Esophagus squamous epithelium (tissue), 5 donors: ENCODE data around the gene METRN. TPM values are rescaled to one million over a fixed set of nuclear protein-coding genes. Genes with fewer than 3 reads are reported as not detected.

Source experiments
- DNase-seq: peaks from one replicate; lab custom pipeline; 2025; lab: John Stamatoyannopoulos, UW
- H3K27ac ChIP-seq, 4 donors: fragments of 200-600 bp; sonication (generic); one replicate each; pipeline ENCODE4 v1.5.1; 2016 to 2019; ENCODE audit warnings: mild to moderate bottlenecking in 1 of 4
- H3K27me3 ChIP-seq, 4 donors: fragments of 200-600 bp; sonication (generic); 1 replicate in 3 of 4; 2 replicates in 1 of 4; pipeline versions ENCODE4 v1.5.1 to v1.6.0; 2017 to 2021; ENCODE audit warnings: antibody characterized with exemption in 1 of 4
- H3K36me3 ChIP-seq, 3 donors: fragments of 200-600 bp; sonication (generic); one replicate each; pipeline ENCODE4 v1.5.1; 2016 to 2019
- H3K4me1 ChIP-seq, 3 donors: fragments of 200-600 bp; sonication (generic); one replicate each; pipeline ENCODE4 v1.5.1; 2017 to 2019
- H3K4me3 ChIP-seq, 4 donors: fragments of 200-600 bp; sonication (generic); 1 replicate in 3 of 4; 2 replicates in 1 of 4; pipeline ENCODE4 v1.5.1; 2016 to 2019; ENCODE audit warnings: mild to moderate bottlenecking in 2 of 4, moderate library complexity in 1 of 4
- H3K9me3 ChIP-seq, 3 donors: fragments of 200-600 bp; sonication (generic); one replicate each; pipeline ENCODE4 v1.5.1; 2016 to 2019
- CTCF ChIP-seq, 6 experiments: fragments of 450-650 bp in 4 of 6; fragments of 200-600 bp in 2 of 6; sonication (generic) in 2 of 6; IDR thresholded peaks; one replicate each; pipeline ENCODE4 v1.5.1; 2016 to 2019; ENCODE audit warnings: antibody characterized with exemption in 6 of 6, mild to moderate bottlenecking in 4 of 6, moderate library complexity in 4 of 6
- POLR2A ChIP-seq, 4 donors: fragments of 450-650 bp; IDR thresholded peaks; one replicate each; pipeline ENCODE4 v1.6.1; 2017; ENCODE audit warnings: antibody characterized with exemption in 4 of 4, mild to moderate bottlenecking in 4 of 4, moderate library complexity in 3 of 4
- WGBS, 2 donors: methylation state at CpG; one replicate each; pipeline ENCODE4 v1.1.5; 2018; 5-methylcytosine and 5-hydroxymethylcytosine counted together
- intact Hi-C: fragments of 100-400 bp; cut with DNase I; formaldehyde crosslinking; loops from one replicate; pipeline ENCODE4 v1.15.0; 2022
- total RNA-seq, 4 donors: library from RNA; depleted of rRNA; stranded (reverse); fragments of >200 nt; gene quantifications; one replicate each; pipeline ENCODE4 v1.1.0, GENCODE V29; 2016
- donor health status: DM: yes; HTN: yes; CAD: no.

The METRN gene
- total RNA-seq, 4 donors from 2014 or later: 4.2 to 12.7 (median 8.8) TPM

DNA sequence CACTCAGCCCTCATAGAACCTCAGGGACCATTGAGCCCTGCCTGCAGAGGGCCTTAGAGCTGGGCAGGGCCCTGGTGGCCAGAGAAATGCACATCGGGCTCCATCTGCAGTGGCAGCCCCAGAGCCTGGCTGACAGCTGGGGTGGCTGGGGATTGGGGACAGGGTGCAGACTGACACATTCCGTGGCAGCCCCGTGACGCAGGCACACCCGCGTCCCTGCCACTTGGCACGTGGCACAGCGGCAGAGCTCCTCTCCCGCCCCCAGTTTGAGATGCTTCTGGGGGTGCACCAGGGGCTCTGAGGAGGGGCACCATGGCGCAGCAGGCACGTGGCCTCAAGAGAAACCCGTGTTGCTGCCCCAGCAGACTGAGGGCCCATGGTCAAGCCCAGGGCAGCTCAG, 11.5 kb upstream of the METRN start:
- Histone ChIP-seq H3K36me3 (no peaks in the 10 kb centered on the region), H3K4me3 (no peak overlapping the region), H3K27ac (no peak overlapping the region), H3K9me3 (no peaks in the 10 kb centered on the region), H3K27me3 (peaks cover 32 to 100% (median 50%) of the 10 kb centered on the region in 4 donors), H3K4me1 (peaks cover 6 to 56% (median 27%) of the 10 kb centered on the region in 3 donors)
- WGBS, 2 donors: 17% methylated on average over 1 of the region's 12 CpGs; no CpG with 5 or more reads in 1 of the 2 donors
- DNase-seq: no peak
- TF ChIP-seq CTCF (IDR thresholded peaks at IDR 0.05) (no peak), POLR2A (IDR thresholded peaks at IDR 0.05) (no peak)
- intact Hi-C loops: no loop called here

GRCh38 chr16:704047-704446, 10.9 kb upstream of the METRN start:
- H3K27me3 ChIP-seq: peaks cover 32 to 100% (median 52%) of the 10 kb centered on the region in 4 donors
- intact Hi-C loops: no loop called here

GRCh38 chr16:704552-705380, 10.2 kb upstream of the METRN start:
- H3K36me3 ChIP-seq: no peaks in the 10 kb centered on the region
- no peak for DNase-seq
- peaks cover 32 to 100% (median 56%) of the 10 kb centered on the region in 4 donors for H3K27me3 ChIP-seq
- TF ChIP-seq CTCF (IDR thresholded peaks at IDR 0.05) (no peak), POLR2A (IDR thresholded peaks at IDR 0.05) (no peak)
- H3K4me3 ChIP-seq: peak overlapping the region in 2 of 4 donors; percentile 41 to 53
- H3K9me3 ChIP-seq: no peaks in the 10 kb centered on the region
- 3% methylated on average over 8 of the region's 50 CpGs; no CpG with 5 or more reads in 1 of the 2 donors for WGBS, 2 donors
- intact Hi-C loops: no loop called here
- H3K4me1 ChIP-seq: peaks cover 8 to 56% (median 27%) of the 10 kb centered on the region in 3 donors
- H3K27ac ChIP-seq: no peak overlapping the region

More at GRCh38 chr16:704047-704446, 10.9 kb upstream of the METRN start:
- Histone ChIP-seq H3K27ac (no peak overlapping the region), H3K9me3 (no peaks in the 10 kb centered on the region), H3K4me1 (peaks cover 6 to 57% (median 27%) of the 10 kb centered on the region in 3 donors), H3K4me3 (no peak overlapping the region), H3K36me3 (no peaks in the 10 kb centered on the region)
- WGBS, 2 donors: 60 to 67% methylated on average over 1 to 2 of the region's 7 CpGs
- no peak for DNase-seq
- TF ChIP-seq CTCF (IDR thresholded peaks at IDR 0.05): no peak
- TF ChIP-seq POLR2A (IDR thresholded peaks at IDR 0.05): no peak

GRCh38 chr16:705431-706188, 9.3 kb upstream of the METRN start, which contains the start of gene FBXL16:
Gene FBXL16, minus strand, starts transcription at chr16:705801. Its CDS starts 8,396 bp downstream, at chr16:697405.
- intact Hi-C loops: no loop called here
- DNase-seq: no peak
- peak within 1 kb of the TSS in 3 of 4 donors; percentile 6 to 53 (median 41) for H3K4me3 ChIP-seq
- H3K4me1 ChIP-seq: peaks cover 10 to 56% (median 25%) of the 10 kb centered on the region in 3 donors
- no peaks in the 10 kb centered on the region for H3K9me3 ChIP-seq
- 3% methylated on average over 17 of the region's 115 CpGs; no CpG with 5 or more reads in 1 of the 2 donors for WGBS, 2 donors
- TF ChIP-seq CTCF (IDR thresholded peaks at IDR 0.05): no peak
- TF ChIP-seq POLR2A (IDR thresholded peaks at IDR 0.05): no peak
- peaks cover 32 to 100% (median 57%) of the 10 kb centered on the region in 4 donors for H3K27me3 ChIP-seq
- H3K36me3 ChIP-seq: no peaks in the 10 kb centered on the region
- H3K27ac ChIP-seq: no peak within 1 kb of the TSS
